Spleen (tissue), 7 donors: Measurements from ENCODE around the gene PPP1CB.

Experiments used
- POLR2A ChIP-seq, 3 donors: fragments of 450-650 bp; IDR thresholded peaks; one replicate each; pipeline ENCODE4 v1.5.1; 2017; ENCODE audit warnings: antibody characterized with exemption in 3 of 3, mild to moderate bottlenecking in 1 of 3
- TF ChIP-seq, protein P1 (sequence below), 11 experiments: fragments of 200-600 bp in 7 of 11; fragments of 450-650 bp in 4 of 11; sonication (generic) in 4 of 11; IDR thresholded peaks in 8 of 11; conservative IDR thresholded peaks in 3 of 11; 1 replicate in 7 of 11; 2 replicates in 4 of 11; pipeline versions ENCODE4 v1.4.0 to v1.8.0; 2016 to 2021; ENCODE audit warnings: antibody characterized with exemption in 11 of 11, inconsistent platforms in 4 of 11, mild to moderate bottlenecking in 1 of 11
- donor health status: DM: no; HTN: no; CAD: no; lungs with moderate emphysema.
- donor health status: DM: no; HTN: no; CAD: no.
- donor health status: DM: no; HTN: no; CAD: no.

DNA sequence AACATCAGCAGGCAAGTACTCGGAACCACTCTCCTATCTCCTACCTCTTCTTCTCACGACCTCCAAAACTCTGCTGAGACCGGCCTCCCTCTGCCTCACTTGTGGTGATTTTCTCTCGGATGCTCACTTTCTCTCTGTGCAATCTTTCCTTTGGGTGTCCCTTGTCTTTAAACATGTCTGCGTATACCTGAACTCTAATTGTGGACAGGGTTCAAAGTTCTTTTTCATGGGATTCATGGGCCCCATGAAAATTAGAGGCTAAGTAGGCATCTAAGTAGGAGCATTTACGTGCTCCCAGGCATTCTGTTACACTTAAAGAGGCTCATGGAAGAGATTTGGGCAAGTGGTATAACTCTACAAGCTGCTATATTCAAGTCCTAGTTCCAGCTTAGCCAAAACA, 2.1 kb upstream of the PPP1CB start:
- TF ChIP-seq, protein P1, sequence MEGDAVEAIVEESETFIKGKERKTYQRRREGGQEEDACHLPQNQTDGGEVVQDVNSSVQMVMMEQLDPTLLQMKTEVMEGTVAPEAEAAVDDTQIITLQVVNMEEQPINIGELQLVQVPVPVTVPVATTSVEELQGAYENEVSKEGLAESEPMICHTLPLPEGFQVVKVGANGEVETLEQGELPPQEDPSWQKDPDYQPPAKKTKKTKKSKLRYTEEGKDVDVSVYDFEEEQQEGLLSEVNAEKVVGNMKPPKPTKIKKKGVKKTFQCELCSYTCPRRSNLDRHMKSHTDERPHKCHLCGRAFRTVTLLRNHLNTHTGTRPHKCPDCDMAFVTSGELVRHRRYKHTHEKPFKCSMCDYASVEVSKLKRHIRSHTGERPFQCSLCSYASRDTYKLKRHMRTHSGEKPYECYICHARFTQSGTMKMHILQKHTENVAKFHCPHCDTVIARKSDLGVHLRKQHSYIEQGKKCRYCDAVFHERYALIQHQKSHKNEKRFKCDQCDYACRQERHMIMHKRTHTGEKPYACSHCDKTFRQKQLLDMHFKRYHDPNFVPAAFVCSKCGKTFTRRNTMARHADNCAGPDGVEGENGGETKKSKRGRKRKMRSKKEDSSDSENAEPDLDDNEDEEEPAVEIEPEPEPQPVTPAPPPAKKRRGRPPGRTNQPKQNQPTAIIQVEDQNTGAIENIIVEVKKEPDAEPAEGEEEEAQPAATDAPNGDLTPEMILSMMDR (IDR thresholded peaks at IDR 0.05 in 8 of 11, conservative IDR thresholded peaks at IDR 0.05 in 3 of 11), result no peak
- no peak for TF ChIP-seq POLR2A (IDR thresholded peaks at IDR 0.05)
